GM23248 (cell line): ENCODE data around the gene NRF1.

Experiments
- EZH2 ChIP-seq: fragments of 200-600 bp; sonication (generic); IDR thresholded peaks from 2 replicates; pipeline ENCODE4 v1.6.1; 2018; ENCODE audit warnings: antibody characterized with exemption, mild to moderate bottlenecking; ENCODE audit not compliant: insufficient read depth, poor library complexity, severe bottlenecking
- EZH2phosphoT487 ChIP-seq: fragments of 200-600 bp; sonication (generic); IDR thresholded peaks from 2 replicates; pipeline ENCODE4 v1.6.1; 2018; ENCODE audit warnings: antibody characterized with exemption, moderate library complexity, mild to moderate bottlenecking, low read depth; ENCODE audit not compliant: insufficient read depth

DNA sequence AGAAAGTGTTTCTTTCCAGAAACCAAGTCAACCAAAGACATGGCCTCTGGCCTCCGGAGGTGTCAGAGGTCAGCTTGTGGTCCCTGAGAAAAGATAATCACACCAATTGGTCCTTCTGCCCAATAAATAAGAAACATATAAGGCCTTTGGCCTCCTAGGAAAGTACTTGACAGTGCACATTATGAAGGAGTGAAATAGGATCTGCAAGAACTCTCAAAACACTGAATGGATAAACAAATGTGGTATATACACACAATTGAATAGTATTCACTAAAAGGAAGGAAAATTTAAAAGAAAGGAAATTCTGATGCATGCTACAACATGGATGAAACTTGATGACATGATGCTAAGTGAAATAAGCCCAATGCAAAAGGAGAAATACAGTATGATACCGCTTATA, 35.4 kb upstream of the NRF1 start:
- TF ChIP-seq EZH2phosphoT487 (no peak), EZH2 (no peak)
